T-helper 17 cell (primary cell): Measurements from ENCODE around the gene AK2. TPM values are rescaled to one million over a fixed set of nuclear protein-coding genes. Genes with fewer than 3 reads are reported as not detected.
A peak's percentile ranks its signal among the peaks of the same experiment; 100 is the strongest.
"Not testable (repeated sequence)": the region's sequence is repeated elsewhere in the genome, so short reads cannot be mapped to it uniquely, and the experiment has no call there.

Source experiments
- ATAC-seq: fragments of 150-1000 bp; cut with Tn5 transposase; 2 replicates; pipeline ENCODE4 v1.10.0; 2021; ENCODE audit warnings: mild to moderate bottlenecking, moderate library complexity
- DNase-seq, 3 donors: peaks; one replicate each; pipeline versions ENCODE4 v3.0.0 to v3.0.0-alpha.2; 2020 to 2021
- H3K9me3 ChIP-seq: one replicate; pipeline ENCODE4 v1.7.0; 2013; ENCODE audit warnings: low read length, mild to moderate bottlenecking; ENCODE audit not compliant: control insufficient read depth, poor library complexity, severe bottlenecking
- H3K27ac Mint-ChIP-seq: one replicate; pipeline ENCODE4 v1.8.0; 2022; ENCODE audit warnings: mild to moderate bottlenecking, moderate library complexity, mixed read lengths
- H3K27me3 Mint-ChIP-seq: one replicate; pipeline ENCODE4 v1.8.0; 2022; ENCODE audit warnings: mixed read lengths
- H3K36me3 Mint-ChIP-seq: one replicate; pipeline ENCODE4 v1.8.0; 2022; ENCODE audit warnings: low read depth, mixed read lengths
- H3K4me1 Mint-ChIP-seq: one replicate; pipeline ENCODE4 v1.8.0; 2022; ENCODE audit warnings: mild to moderate bottlenecking, mixed read lengths
- H3K4me3 Mint-ChIP-seq: one replicate; pipeline ENCODE4 v1.8.0; 2022; ENCODE audit warnings: mild to moderate bottlenecking, moderate library complexity, mixed read lengths
- total RNA-seq, 4 donors: library from RNA in 2 of 4; stranded (reverse) in 2 of 4; gene quantifications; one replicate each; pipeline ENCODE4 v1.2.3 and lab custom pipeline; 2022 to 2026

The AK2 gene
- total RNA-seq (10 to 100 TPM; 51.1 to 61.7 TPM), total RNA-seq (lab: John Stamatoyannopoulos, UW) (65.8 to 117 reads per million in 2 donors)

DNA sequence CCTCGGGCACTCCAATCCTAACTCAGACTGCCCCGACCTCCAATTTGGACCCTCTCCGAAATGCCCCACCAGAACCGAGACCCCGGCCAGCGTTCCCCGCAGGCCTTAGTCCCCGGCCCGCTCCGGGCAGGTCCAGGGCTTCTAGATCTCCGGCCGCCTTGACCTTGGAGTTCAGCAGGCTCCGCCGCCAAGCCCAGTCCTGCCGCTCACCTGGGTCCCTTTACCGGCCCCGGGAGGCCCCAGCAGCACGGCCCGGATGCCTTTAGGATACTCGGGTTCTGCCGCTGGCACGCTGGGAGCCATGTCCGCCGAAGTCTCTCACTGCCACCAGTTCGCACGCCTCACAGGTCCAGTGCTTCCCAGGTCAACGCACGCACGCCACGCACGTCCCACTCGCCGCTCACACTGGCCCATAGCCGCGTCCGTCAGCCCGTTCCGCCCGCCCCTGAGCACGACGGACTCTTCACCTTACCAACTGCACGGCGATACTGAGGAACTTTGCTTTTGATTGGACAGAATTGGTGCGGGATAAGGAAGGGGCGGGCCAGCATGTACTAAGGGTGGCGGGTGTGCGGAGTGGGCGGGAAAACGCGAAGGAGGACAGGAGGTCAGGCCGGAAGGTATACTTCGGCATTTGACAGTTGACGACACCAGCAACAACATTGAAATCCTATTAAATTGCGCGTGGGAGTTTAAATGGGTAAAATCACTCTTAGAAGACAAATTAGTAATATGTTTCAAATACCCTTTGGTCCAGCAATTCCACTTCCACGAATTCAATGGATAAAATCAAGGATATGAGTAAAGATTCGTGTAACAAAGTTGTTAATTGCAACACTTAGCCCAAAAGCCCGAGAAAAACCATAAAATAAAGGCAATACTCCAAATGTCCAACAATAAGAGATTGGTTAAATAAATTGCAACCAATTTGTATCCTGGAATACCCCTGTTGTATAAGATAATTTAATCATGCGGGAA is at the start of gene AK2:
AK2 (minus strand) TSS at position 358 of the 978 bp plus-strand sequence; CDS start at position 303, 55 bp downstream.
- H3K9me3 ChIP-seq = no peaks in the 10 kb centered on the region
- DNase-seq = peak; percentile 71 to 79 (median 76)
- peaks cover 9% of the 10 kb centered on the region for H3K36me3 Mint-ChIP-seq
- H3K4me1 Mint-ChIP-seq = peaks cover 29% of the 10 kb centered on the region
- peaks cover 7% of the 10 kb centered on the region for H3K27me3 Mint-ChIP-seq
- peak; percentile 100 for ATAC-seq
- peak within 1 kb of the TSS; percentile 97 for H3K27ac Mint-ChIP-seq
- peak within 1 kb of the TSS; percentile 99 for H3K4me3 Mint-ChIP-seq

GRCh38 chr1:33086384-33086850 is 49.7 kb upstream of the AK2 start:
- Mint-ChIP-seq H3K4me3 (no peak overlapping the region), H3K36me3 (peaks cover 2% of the 10 kb centered on the region), H3K4me1 (peaks cover 45% of the 10 kb centered on the region), H3K27me3 (no peaks in the 10 kb centered on the region), H3K27ac (no peak overlapping the region)
- H3K9me3 ChIP-seq = no peaks in the 10 kb centered on the region
- peak; percentile 45 for ATAC-seq
- DNase-seq = no peak

GRCh38 chr1:33085332-33085731 is 48.6 kb upstream of the AK2 start:
- DNase-seq (no peak), ATAC-seq (no peak)
- Mint-ChIP-seq H3K27me3 (no peaks in the 10 kb centered on the region), H3K4me1 (peaks cover 49% of the 10 kb centered on the region), H3K4me3 (no peak overlapping the region), H3K36me3 (no peaks in the 10 kb centered on the region), H3K27ac (peak overlapping the region; percentile 71)
- H3K9me3 ChIP-seq = no peaks in the 10 kb centered on the region

DNA sequence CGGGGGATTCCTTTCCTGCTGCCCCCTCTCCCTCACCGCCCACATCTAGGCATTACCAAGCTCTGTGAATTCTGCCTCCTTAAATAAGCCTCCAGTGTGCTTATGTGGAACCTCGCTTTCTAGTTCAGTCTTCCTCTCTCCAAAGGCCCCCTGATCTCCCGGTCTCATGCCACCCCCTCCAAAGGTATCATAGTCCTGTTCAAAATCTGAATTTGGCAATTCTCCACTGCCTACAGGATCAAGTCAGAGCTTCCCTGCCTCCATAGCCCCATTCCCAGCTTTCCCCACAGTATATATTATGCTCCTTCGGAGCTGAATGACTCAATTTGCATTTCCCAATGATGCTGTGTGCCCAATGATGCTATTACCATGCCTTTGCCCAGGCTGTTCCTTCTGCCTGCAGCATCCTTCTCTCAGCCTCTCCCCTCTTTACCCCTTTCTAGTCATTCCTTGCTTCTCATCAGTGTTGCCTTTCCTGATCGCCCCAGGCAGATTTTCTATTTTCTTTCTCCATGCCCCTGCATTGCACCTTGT is 46.0 kb upstream of the AK2 start:
- ATAC-seq (no peak), DNase-seq (no peak)
- peaks cover 40% of the 10 kb centered on the region for H3K4me1 Mint-ChIP-seq
- H3K4me3 Mint-ChIP-seq = peak overlapping the region; percentile 90
- H3K27me3 Mint-ChIP-seq = no peaks in the 10 kb centered on the region
- H3K27ac Mint-ChIP-seq = peak overlapping the region; percentile 93
- H3K9me3 ChIP-seq = no peaks in the 10 kb centered on the region
- no peaks in the 10 kb centered on the region for H3K36me3 Mint-ChIP-seq

DNA sequence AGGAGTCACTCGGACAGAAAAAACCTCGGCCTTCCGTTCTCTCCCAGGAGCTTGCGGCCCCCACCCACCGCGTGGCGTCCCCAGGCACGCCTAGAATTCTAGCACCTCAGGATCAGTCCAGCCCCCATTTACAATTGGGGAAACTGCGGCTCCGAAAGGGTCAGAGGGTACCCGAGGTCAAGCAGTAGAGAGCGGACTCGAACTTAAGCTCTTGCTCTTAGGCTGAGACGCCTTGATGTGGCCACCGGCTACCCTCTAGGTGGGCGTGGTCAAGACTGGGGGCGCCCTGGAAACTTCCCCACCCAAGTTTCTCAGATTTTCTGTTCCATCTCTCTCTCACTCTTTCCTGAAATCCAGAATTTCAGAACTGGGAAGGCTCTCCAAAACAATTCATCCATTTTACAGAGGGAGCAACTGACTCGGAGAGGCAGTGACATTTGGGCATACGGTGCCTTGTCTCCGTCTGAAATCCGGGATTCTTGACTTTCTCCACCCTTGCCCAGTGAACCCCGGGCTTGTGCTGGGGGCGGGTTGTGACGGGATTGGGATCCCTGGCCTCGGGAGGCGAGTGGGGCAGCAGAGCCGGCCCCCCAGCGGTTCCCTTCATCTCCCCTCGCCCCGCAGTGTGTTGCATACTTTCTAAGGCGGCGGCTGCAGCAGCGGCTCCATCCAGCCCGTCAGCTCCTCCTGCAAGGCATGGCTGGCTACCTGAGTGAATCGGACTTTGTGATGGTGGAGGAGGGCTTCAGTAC is 45.0 kb upstream of the AK2 start:
- Mint-ChIP-seq H3K27me3 (no peaks in the 10 kb centered on the region), H3K36me3 (no peaks in the 10 kb centered on the region), H3K4me3 (peak overlapping the region; percentile 90), H3K27ac (peak overlapping the region; percentile 93), H3K4me1 (peaks cover 39% of the 10 kb centered on the region)
- ATAC-seq = no peak
- H3K9me3 ChIP-seq = no peaks in the 10 kb centered on the region
- DNase-seq = no peak

GRCh38 chr1:33080885-33081553 is 44.3 kb upstream of the AK2 start, which contains the start of gene AZIN2:
AZIN2 (plus strand) TSS chr1:33081153; CDS start chr1:33082250, 1,097 bp downstream.
- Mint-ChIP-seq H3K36me3 (no peaks in the 10 kb centered on the region), H3K27ac (peak within 1 kb of the TSS; percentile 93), H3K27me3 (no peaks in the 10 kb centered on the region), H3K4me3 (peak within 1 kb of the TSS; percentile 90), H3K4me1 (peaks cover 37% of the 10 kb centered on the region)
- DNase-seq (peak; percentile 94 to 96 (median 95)), ATAC-seq (peak; percentile 99)
- H3K9me3 ChIP-seq = no peaks in the 10 kb centered on the region

DNA sequence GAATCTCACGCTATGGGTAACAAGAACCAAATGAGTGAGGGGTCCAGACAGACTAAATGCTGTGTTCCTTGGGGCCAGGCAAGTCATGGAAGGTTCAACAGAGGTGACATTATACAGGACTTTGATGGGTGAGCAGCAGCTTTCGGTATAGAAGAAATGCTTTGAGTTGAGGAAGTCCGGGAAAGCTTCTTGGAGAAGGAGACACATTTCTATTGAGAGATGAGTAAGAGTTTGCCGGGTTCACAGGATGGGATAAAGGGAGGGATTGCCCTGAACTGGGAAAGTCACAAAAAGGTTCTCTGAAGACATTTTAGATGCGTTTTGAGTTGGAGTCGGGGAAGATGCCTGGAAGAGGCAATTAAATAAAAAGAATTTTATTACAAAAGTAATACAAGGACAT is 43.7 kb upstream of the AK2 start:
- H3K4me3 Mint-ChIP-seq = peak overlapping the region; percentile 90
- no peaks in the 10 kb centered on the region for H3K36me3 Mint-ChIP-seq
- peaks cover 32% of the 10 kb centered on the region for H3K4me1 Mint-ChIP-seq
- peak overlapping the region; percentile 93 for H3K27ac Mint-ChIP-seq
- DNase-seq (no peak), ATAC-seq (no peak)
- no peaks in the 10 kb centered on the region for H3K9me3 ChIP-seq
- no peaks in the 10 kb centered on the region for H3K27me3 Mint-ChIP-seq

DNA sequence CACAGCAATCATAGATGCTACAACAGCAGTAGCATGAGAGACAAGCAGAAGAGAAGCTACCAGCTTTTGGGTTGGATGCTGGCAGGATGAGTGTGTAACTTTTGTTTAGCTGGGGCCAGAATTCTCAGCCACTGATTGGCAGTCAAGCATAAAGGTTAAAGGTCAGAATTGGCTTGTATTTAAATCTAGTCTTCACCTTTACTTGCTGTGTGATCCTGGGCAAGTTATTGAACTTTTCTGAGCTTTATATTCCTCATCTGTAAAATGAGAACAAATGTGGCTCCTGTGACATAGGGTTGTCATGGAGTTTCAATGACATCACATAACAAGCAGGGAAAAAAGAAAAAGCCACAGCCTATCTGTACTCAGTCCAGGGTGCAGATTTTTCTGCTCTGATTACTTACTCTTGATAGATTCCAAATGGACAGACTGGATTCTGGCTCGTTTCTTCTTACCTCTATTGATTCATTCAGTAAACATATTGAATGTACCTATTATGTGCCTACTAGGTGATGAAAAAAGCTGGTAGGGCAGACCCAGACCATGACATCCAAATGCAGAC is 41.4 kb upstream of the AK2 start:
- Mint-ChIP-seq H3K27ac (no peak overlapping the region), H3K4me3 (no peak overlapping the region), H3K27me3 (no peaks in the 10 kb centered on the region), H3K4me1 (peaks cover 27% of the 10 kb centered on the region), H3K36me3 (no peaks in the 10 kb centered on the region)
- H3K9me3 ChIP-seq = no peaks in the 10 kb centered on the region
- DNase-seq = no peak
- ATAC-seq = no peak

DNA sequence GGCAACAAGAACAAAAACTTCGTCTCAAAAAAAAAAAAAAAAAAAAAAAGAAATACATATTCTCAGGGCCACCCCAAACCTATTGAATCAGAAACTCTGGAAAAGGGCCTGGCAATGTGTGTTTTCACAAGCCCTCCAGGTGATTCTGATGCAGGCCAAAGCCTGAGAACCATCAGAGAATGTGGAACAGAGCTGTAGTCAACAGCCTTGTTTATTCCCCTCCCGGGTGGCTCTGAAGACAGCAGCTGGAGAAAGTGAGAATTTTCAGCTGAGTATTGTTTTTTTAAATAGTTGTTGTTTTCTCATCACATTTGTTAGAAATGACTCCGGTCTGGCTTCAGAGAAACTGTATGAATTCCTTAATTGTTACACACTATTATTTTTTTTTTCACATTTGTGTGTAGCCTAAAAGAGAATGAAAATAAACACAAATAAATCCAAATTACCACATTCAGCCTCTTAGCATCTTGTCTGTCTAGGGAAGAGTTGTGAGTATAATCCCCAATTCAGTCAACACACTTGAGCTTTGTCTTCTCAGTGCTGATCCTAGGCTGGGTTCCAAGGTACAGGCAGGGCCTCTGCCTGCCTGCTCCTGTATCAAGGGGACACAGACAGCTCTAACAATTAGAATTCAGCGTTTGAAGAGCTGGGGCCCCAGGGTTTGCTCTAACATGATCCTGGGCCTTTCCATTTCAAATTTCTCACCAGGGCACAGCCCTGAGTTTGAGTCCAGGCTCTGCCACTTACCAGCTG is 37.7 kb upstream of the AK2 start:
- peaks cover 2% of the 10 kb centered on the region for H3K4me1 Mint-ChIP-seq
- no peak overlapping the region for H3K27ac Mint-ChIP-seq
- DNase-seq (no peak), ATAC-seq (no peak)
- H3K36me3 Mint-ChIP-seq = no peaks in the 10 kb centered on the region
- H3K4me3 Mint-ChIP-seq = no peak overlapping the region
- H3K9me3 ChIP-seq = no peaks in the 10 kb centered on the region
- H3K27me3 Mint-ChIP-seq = no peaks in the 10 kb centered on the region

DNA sequence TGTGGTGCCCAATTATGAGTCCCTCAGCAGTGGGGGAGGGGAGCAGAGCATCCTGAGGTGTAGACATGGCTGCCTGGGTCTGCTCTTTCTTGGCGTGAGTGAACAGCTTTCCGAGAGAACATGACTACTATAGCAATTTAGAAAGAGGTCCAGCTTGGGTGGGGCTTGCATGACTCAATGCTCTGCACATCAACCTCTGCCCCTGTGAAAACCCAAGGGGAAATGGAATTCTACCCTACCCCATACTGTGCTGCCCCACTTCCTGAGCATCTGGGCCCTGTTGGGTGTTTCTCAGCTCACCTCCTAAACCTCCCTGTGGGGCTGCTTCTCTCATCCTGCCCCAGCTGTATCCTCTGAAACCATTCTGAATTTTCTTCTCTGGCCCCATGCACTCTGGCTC is 36.0 kb upstream of the AK2 start:
- no peaks in the 10 kb centered on the region for H3K36me3 Mint-ChIP-seq
- H3K4me3 Mint-ChIP-seq = no peak overlapping the region
- ATAC-seq = no peak
- peaks cover 2% of the 10 kb centered on the region for H3K4me1 Mint-ChIP-seq
- H3K27me3 Mint-ChIP-seq = no peaks in the 10 kb centered on the region
- no peaks in the 10 kb centered on the region for H3K9me3 ChIP-seq
- H3K27ac Mint-ChIP-seq = no peak overlapping the region
- no peak for DNase-seq

- H3K4me3 Mint-ChIP-seq = no peak overlapping the region
- peaks cover 2% of the 10 kb centered on the region for H3K4me1 Mint-ChIP-seq
- peak overlapping the region; percentile 5 for H3K27ac Mint-ChIP-seq
- ATAC-seq = no peak
- H3K27me3 Mint-ChIP-seq = no peaks in the 10 kb centered on the region
- no peaks in the 10 kb centered on the region for H3K36me3 Mint-ChIP-seq
- no peak for DNase-seq
- no peaks in the 10 kb centered on the region for H3K9me3 ChIP-seq
Measured at GRCh38 chr1:33070628-33071027, 33.9 kb upstream of the AK2 start.

DNA sequence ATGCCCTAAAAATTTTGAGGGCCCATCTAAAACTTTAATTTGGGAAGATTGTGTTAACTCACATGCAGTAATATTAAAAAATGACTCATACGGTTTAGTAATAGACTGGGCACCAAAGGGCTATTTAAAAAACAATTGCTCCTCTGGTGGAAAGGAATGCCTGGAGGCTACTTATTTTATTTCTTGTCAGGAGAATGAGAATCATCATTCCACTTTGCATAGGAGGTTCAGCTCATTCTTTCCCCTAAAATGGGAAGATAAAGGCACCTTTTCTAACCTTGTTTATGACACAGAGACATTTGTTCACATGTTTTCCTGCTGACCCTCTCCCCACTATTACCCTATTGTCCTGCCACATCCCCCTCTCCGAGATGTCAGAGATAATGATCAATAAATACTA is 31.4 kb upstream of the AK2 start:
- not testable (repeated sequence) for H3K27ac Mint-ChIP-seq, H3K4me3 Mint-ChIP-seq, H3K27me3 Mint-ChIP-seq

More for the DNA sequence above, 31.4 kb upstream of the AK2 start:
- ATAC-seq, H3K4me1 Mint-ChIP-seq, DNase-seq, H3K36me3 Mint-ChIP-seq, H3K9me3 ChIP-seq: not testable (repeated sequence)
